Uterus (tissue), 2 donors: ENCODE measurements around the gene NEUROD2.

Source experiments
- CTCF ChIP-seq, 4 experiments: fragments of 200-600 bp in 2 of 4; fragments of 450-650 bp in 2 of 4; sonication (generic) in 2 of 4; IDR thresholded peaks; one replicate each; pipeline ENCODE4 v1.5.1; 2016 to 2019; ENCODE audit warnings: antibody characterized with exemption in 4 of 4, mild to moderate bottlenecking in 2 of 4, moderate library complexity in 1 of 4
- POLR2A ChIP-seq, 2 donors: fragments of 450-650 bp; IDR thresholded peaks; one replicate each; pipeline ENCODE4 v1.6.1; 2016; ENCODE audit warnings: antibody characterized with exemption in 2 of 2, mild to moderate bottlenecking in 1 of 2, moderate library complexity in 1 of 2

- no peak for TF ChIP-seq POLR2A (IDR thresholded peaks at IDR 0.05)
- no peak for TF ChIP-seq CTCF (IDR thresholded peaks at IDR 0.05)
Observed at GRCh38 chr17:39647256-39647655, 39.5 kb upstream of the NEUROD2 start.
